SK-N-MC (cell line): ENCODE data around the gene USP47.
A peak's percentile ranks its signal among the peaks of the same experiment; 100 is the strongest.
"Not testable (repeated sequence)": the region's sequence is repeated elsewhere in the genome, so short reads cannot be mapped to it uniquely, and the experiment has no call there.

Source experiments
- DNase-seq: peaks from one replicate; pipeline ENCODE4 v3.0.0-alpha.2; 2011; ENCODE audit warnings: low read depth, low spot score
- H3K27ac ChIP-seq: fragments of 200-600 bp; sonication (generic); 2 replicates; pipeline ENCODE4 v1.5.1; 2016; ENCODE audit warnings: mixed run types
- H3K36me3 ChIP-seq: fragments of 200-600 bp; sonication (generic); 2 replicates; pipeline ENCODE4 v1.6.1; 2017; ENCODE audit warnings: antibody characterized with exemption, low read length, mixed read lengths; ENCODE audit not compliant: insufficient read depth
- H3K4me3 ChIP-seq: fragments of 200-600 bp; sonication (generic); 2 replicates; pipeline ENCODE4 v1.5.1; 2016
- H3K9ac ChIP-seq: fragments of 200-600 bp; sonication (generic); 2 replicates; pipeline ENCODE4 v1.8.0; 2017; ENCODE audit warnings: mixed run types, mixed read lengths; ENCODE audit not compliant: insufficient read length
- H3K9me3 ChIP-seq: fragments of 200-600 bp; sonication (generic); 2 replicates; pipeline ENCODE4 v1.6.1; 2017; ENCODE audit warnings: low read depth, mild to moderate bottlenecking, antibody characterized with exemption, low read length, moderate library complexity, mixed read lengths
- EZH2 ChIP-seq: fragments of 200-600 bp; sonication (generic); IDR thresholded peaks from one replicate; pipeline ENCODE4 v1.6.1; 2017; ENCODE audit warnings: antibody characterized with exemption
- FOXP2 ChIP-seq: optimal IDR thresholded peaks from 2 replicates; pipeline ENCODE3; 2011; ENCODE audit warnings: mild to moderate bottlenecking, moderate library complexity; ENCODE audit not compliant: insufficient read depth; ENCODE audit errors: extremely low read length, control extremely low read depth
- POLR2AphosphoS5 ChIP-seq: IDR thresholded peaks from 2 replicates; pipeline ENCODE4 v1.6.1; 2012; ENCODE audit warnings: mild to moderate bottlenecking, low read depth, low read length, borderline replicate concordance

The USP47 gene

DNA sequence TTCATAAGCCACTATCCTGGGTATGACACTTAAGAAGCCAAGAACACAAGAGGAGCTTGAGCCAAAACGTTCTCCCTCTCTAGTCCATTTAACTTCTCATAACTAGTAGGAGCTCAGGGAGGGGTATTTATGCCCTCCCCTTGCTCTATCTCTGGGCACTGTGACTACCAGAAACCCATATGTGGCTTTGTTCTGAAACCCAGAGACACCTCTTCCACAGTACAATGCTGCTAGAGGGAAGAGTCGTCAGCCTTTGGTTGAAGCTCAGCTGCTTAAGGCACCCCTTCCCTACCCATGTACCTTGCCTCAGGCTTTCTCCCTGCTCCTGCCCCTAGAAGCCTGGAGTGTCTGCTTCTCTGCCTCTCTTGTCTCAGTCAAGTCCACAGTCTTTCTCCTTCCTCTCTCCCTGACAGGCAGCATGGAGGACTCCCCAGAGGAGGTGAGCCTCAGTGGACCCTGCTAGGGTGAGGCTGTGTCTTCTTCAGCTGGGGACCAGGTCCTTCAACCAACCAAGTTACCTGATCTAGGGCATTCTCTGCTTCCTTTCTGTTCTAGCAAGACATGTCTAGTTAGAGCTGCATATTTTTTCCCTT, 23.1 kb upstream of the USP47 start:
- no peak overlapping the region for H3K4me3 ChIP-seq
- TF ChIP-seq POLR2AphosphoS5: no peak
- no peaks in the 10 kb centered on the region for H3K36me3 ChIP-seq
- no peaks in the 10 kb centered on the region for H3K9me3 ChIP-seq
- H3K27ac ChIP-seq: no peak overlapping the region
- no peak overlapping the region for H3K9ac ChIP-seq
- DNase-seq: no peak

DNA sequence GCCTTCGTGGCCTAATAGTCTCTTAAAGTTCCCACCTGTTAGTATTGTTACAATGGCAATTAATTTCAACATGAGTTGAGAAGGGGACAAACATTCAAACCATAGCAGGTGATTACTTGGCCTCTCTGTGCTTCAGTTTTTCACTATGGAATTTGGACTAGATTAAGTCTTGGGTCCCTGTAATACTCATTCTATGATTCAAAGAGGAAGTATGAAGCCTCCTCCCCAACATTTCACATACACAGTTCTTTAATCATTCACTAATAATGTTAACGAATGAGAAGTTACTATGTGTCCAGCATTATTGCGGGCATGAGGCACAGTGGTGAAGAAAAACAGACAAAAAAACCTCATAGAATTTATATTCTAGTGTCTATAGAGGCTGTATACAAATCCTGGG, 19.9 kb upstream of the USP47 start:
- H3K36me3 ChIP-seq: no peaks in the 10 kb centered on the region
- no peak overlapping the region for H3K27ac ChIP-seq
- no peak for DNase-seq
- H3K9me3 ChIP-seq: no peaks in the 10 kb centered on the region
- H3K4me3 ChIP-seq: no peak overlapping the region
- TF ChIP-seq POLR2AphosphoS5 (no peak), FOXP2 (no peak), EZH2 (no peak)
- no peak overlapping the region for H3K9ac ChIP-seq

DNA sequence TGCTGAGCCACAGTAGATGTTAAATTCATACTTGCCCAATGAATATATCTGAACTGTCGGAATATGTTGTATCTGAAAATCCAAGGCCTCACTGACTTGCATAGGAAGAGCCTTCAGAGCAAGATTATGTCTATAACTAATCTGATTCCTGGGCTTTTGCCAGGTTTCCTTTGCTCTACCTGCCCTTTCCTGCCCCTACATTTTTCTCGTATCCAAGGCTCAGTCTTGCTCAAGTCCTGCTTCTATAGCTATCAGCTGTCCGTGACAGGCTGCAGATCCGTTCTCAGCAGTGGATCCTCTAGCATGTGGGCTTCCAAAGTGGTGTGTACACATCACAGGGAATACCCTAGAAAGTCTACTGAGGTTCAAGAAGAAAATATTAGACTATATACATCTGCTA, 18.8 kb upstream of the USP47 start:
- H3K9ac ChIP-seq: no peak overlapping the region
- no peak overlapping the region for H3K27ac ChIP-seq
- TF ChIP-seq FOXP2 (no peak), EZH2 (no peak), POLR2AphosphoS5 (no peak)
- no peaks in the 10 kb centered on the region for H3K9me3 ChIP-seq
- H3K4me3 ChIP-seq: no peak overlapping the region
- H3K36me3 ChIP-seq: no peaks in the 10 kb centered on the region
- no peak for DNase-seq

GRCh38 chr11:11826260-11826659, 15.5 kb upstream of the USP47 start:
- TF ChIP-seq POLR2AphosphoS5 (no peak), EZH2 (no peak), FOXP2 (no peak)
- no peak overlapping the region for H3K4me3 ChIP-seq
- H3K9ac ChIP-seq: no peak overlapping the region
- no peak overlapping the region for H3K27ac ChIP-seq
- no peak for DNase-seq
- no peaks in the 10 kb centered on the region for H3K36me3 ChIP-seq
- H3K9me3 ChIP-seq: no peaks in the 10 kb centered on the region

DNA sequence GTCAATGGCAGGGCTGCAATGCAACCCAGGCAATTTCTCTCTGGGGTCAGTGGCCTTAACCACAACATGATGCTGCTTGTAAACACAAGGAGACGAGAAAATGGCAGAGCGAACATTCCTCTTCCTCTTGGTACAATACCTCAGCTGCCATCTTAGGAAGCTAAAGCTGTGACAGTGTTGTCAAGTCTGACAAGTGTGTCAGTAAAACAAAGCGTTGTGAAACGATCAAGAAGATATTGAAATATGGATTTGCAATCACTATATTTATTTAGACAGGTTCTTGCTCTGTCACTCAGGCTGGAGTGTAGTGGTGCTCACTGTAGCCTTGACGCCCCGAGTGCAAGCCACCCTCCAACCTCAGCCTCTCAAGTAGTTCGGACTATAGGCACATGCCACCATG, 14.5 kb upstream of the USP47 start:
- Histone ChIP-seq H3K9ac (no peak overlapping the region), H3K4me3 (no peak overlapping the region), H3K9me3 (no peaks in the 10 kb centered on the region), H3K27ac (no peak overlapping the region), H3K36me3 (no peaks in the 10 kb centered on the region)
- DNase-seq: no peak
- TF ChIP-seq FOXP2 (no peak), EZH2 (no peak), POLR2AphosphoS5 (no peak)

DNA sequence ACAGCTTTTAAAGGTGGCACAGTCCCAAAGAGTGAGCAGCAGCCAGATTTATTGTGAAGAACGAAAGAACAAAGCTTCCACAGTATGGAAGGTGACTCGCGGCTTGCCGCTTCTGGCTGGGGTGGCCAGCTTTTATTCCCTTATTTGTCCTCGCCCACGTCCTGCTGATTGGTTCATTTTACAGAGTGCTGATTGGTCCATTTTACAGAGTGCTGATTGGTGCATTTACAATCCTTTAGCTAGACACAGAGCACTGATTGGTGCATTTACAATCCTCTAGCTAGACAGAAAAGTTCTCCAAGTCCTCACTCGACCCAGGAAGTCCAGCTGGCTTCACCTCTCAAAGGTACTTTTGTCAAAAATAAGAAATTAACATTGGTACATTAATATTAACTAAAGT, 10.4 kb upstream of the USP47 start:
- not testable (repeated sequence) for H3K9ac ChIP-seq, DNase-seq, H3K36me3 ChIP-seq, H3K27ac ChIP-seq, H3K9me3 ChIP-seq, H3K4me3 ChIP-seq

GRCh38 chr11:11836676-11837231, 5.0 kb upstream of the USP47 start:
- Histone ChIP-seq H3K36me3 (no peaks in the 10 kb centered on the region), H3K9ac (no peak overlapping the region), H3K9me3 (no peaks in the 10 kb centered on the region), H3K27ac (no peak overlapping the region), H3K4me3 (no peak overlapping the region)
- no peak for DNase-seq
- TF ChIP-seq EZH2 (no peak), FOXP2 (no peak), POLR2AphosphoS5 (no peak)

DNA sequence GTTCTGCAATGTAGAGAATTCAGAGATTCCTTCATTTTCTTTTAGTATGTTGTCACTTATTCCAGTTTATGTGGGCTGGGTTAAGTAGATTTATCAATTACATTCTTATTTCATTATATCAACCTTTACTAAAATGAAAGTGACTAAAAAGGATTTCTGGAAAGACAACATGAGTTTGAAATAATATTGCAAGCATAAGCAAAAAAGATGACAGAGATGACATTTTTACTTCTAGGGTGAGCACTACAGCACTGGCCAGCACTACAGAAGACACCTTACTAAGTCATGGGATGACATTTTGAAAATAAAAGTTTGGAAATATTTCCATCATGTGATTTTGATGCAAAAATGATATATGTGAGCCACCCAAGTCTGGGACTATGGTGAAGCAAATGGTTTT, 2.1 kb upstream of the USP47 start:
- DNase-seq: no peak
- TF ChIP-seq EZH2: no peak
- no peak for TF ChIP-seq POLR2AphosphoS5
- no peak for TF ChIP-seq FOXP2

DNA sequence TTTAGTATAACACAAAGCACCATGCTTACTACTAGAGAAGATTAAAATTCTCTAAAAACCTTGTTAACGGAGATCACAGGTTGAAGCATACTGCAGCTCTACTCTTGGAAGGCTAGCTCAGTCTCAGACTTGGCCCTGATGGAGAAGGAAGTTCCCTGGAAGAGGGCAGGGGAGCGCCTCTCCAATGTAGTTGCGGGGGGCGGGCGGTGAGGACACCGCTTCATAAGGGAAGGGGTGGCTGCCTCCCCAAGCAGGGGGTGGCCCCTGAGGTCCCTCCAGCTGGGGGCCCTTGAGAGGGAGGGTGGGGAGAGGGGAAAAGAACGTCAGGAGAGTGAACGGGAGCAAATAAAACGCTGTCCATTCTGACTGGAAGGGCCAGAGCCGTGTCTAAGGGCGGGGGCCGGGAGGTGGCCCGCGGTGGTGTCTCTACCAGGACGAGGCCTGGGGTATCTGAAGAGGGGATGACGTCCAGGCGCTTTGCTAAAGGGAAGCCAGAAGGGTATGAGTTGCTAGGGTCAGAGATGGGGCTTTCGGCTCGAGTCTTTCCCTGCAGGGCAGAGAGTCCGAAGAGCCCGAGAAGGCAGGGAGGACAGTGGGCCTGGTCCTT, 553 bp upstream of the USP47 start:
- no peaks in the 10 kb centered on the region for H3K9me3 ChIP-seq
- peak overlapping the region; percentile 93 for H3K4me3 ChIP-seq
- peak overlapping the region; percentile 94 for H3K27ac ChIP-seq
- DNase-seq: no peak
- no peaks in the 10 kb centered on the region for H3K36me3 ChIP-seq
- no peak for TF ChIP-seq FOXP2
- no peak for TF ChIP-seq EZH2
- TF ChIP-seq POLR2AphosphoS5: no peak
- H3K9ac ChIP-seq: peak overlapping the region; percentile 97

More for the DNA sequence above, 2.1 kb upstream of the USP47 start:
- Histone ChIP-seq H3K9ac (no peak overlapping the region), H3K9me3 (no peaks in the 10 kb centered on the region), H3K36me3 (no peaks in the 10 kb centered on the region), H3K27ac (no peak overlapping the region), H3K4me3 (no peak overlapping the region)
